HCT116 (cell line): ENCODE data around the gene IL1RAPL1. TPM values are rescaled to one million over a fixed set of nuclear protein-coding genes. Genes with fewer than 3 reads are reported as not detected.

Experiments
- ATAC-seq: fragments of 200-7000 bp; cut with Tn5 transposase; 2 replicates; pipeline ENCODE4 v1.9.1; 2020; ENCODE audit warnings: mild to moderate bottlenecking, moderate library complexity
- BruUV-seq: library from RNA; stranded (reverse); fragments of 400-500 nt; replicated peaks from 2 replicates; lab custom pipeline; 2021; lab: Mats Ljungman, UMichigan
- CTCF ChIA-PET: fragments of 300-600 bp; sonication (Branson Sonifier 250); formaldehyde crosslinking; loops from one replicate; lab custom pipeline; 2021; ENCODE audit warnings: antibody characterized with exemption; lab: Charles Lee
- POLR2A ChIA-PET: fragments of 300-600, 350-600 bp; sonication (Branson Sonifier 250); formaldehyde crosslinking; loops from one replicate; lab custom pipeline; 2021; ENCODE audit warnings: antibody characterized with exemption; lab: Charles Lee
- RAD21 ChIA-PET, 2 experiments: fragments of 300-600 bp; sonication (Branson Sonifier 250); formaldehyde crosslinking; loops; one replicate each; lab custom pipeline; 2023; ENCODE audit warnings: low total read pairs in 2 of 2; ENCODE audit not compliant: uncharacterized antibody in 2 of 2, unreplicated experiment in 2 of 2, low non-redundant PET in 1 of 2; lab: Charles Lee
- DNase-seq: peaks from one replicate; pipeline ENCODE4 v3.0.0-alpha.2; 2010; ENCODE audit warnings: low read depth, low spot score
- H2AFZ ChIP-seq: fragments of 200-600 bp; shearing (Covaris generic), sonication (generic); 2 replicates; pipeline ENCODE4 v1.6.1; 2017; ENCODE audit warnings: low read depth, mixed run types, mixed read lengths, antibody characterized with exemption, low read length; ENCODE audit not compliant: poor library complexity, severe bottlenecking
- H3K27ac ChIP-seq: 2 replicates; pipeline ENCODE4 v1.5.1; 2012; ENCODE audit warnings: low read depth, low read length
- H3K27me3 ChIP-seq: fragments of 200-600 bp; sonication (generic); 2 replicates; pipeline ENCODE4 v1.6.1; 2016; ENCODE audit warnings: mixed run types, low read length, mixed read lengths; ENCODE audit not compliant: insufficient read depth
- H3K36me3 ChIP-seq, 2 experiments: fragments of 200-500 bp in 1 of 2; fragments of 200-600 bp in 1 of 2; sonication (Bioruptor generic) in 1 of 2; sonication (generic) in 1 of 2; 2 replicates each; pipeline versions ENCODE4 v1.5.1 to v1.6.1; 2014 to 2016; ENCODE audit warnings: low read length in 2 of 2, inconsistent platforms in 1 of 2, mixed read lengths in 1 of 2, mixed run types in 1 of 2; ENCODE audit not compliant: insufficient read depth in 2 of 2, control insufficient read depth in 1 of 2
- H3K4me1 ChIP-seq, 2 experiments: fragments of 200-600 bp in 1 of 2; sonication (generic) in 1 of 2; 2 replicates each; pipeline versions ENCODE4 v1.5.1 to v1.6.1; 2012 to 2017; ENCODE audit warnings: low read length in 2 of 2, inconsistent platforms in 1 of 2, mild to moderate bottlenecking in 1 of 2, mixed read lengths in 1 of 2, mixed run types in 1 of 2, moderate library complexity in 1 of 2; ENCODE audit not compliant: insufficient read depth in 2 of 2, control insufficient read depth in 1 of 2
- H3K4me2 ChIP-seq: fragments of 200-600 bp; sonication (generic); 2 replicates; pipeline ENCODE4 v1.6.1; 2017; ENCODE audit warnings: mixed run types, low read length, mixed read lengths
- H3K4me3 ChIP-seq, 2 experiments: fragments of 200-600 bp in 1 of 2; sonication (generic) in 1 of 2; replicated peaks in 1 of 2; 2 replicates each; pipeline ENCODE4 v1.5.1; 2011 to 2016; ENCODE audit warnings: low read length in 2 of 2, control low read depth in 1 of 2, low read depth in 1 of 2, mild to moderate bottlenecking in 1 of 2, mixed read lengths in 1 of 2, mixed run types in 1 of 2
- H3K79me2 ChIP-seq: fragments of 200-600 bp; sonication (generic); 2 replicates; pipeline ENCODE4 v1.6.1; 2017; ENCODE audit warnings: mild to moderate bottlenecking, mixed run types, low read length, moderate library complexity, mixed read lengths; ENCODE audit not compliant: insufficient read depth
- H3K9ac ChIP-seq: fragments of 200-600 bp; sonication (generic); 2 replicates; pipeline ENCODE4 v1.6.1; 2016; ENCODE audit warnings: low read length, mixed read lengths
- H3K9me2 ChIP-seq: fragments of 200-600 bp; sonication (generic), shearing (Covaris generic); 2 replicates; pipeline ENCODE4 v1.6.1; 2017; ENCODE audit warnings: mixed run types, mild to moderate bottlenecking, moderate library complexity; ENCODE audit not compliant: insufficient read depth
- H3K9me3 ChIP-seq, 2 experiments: fragments of 200-500 bp in 1 of 2; fragments of 200-600 bp in 1 of 2; sonication (Bioruptor generic) in 1 of 2; sonication (generic) in 1 of 2; 2 replicates each; pipeline ENCODE4 v1.6.1; 2014 to 2017; ENCODE audit warnings: low read length in 2 of 2, mixed read lengths in 2 of 2, inconsistent platforms in 1 of 2, low read depth in 1 of 2, mild to moderate bottlenecking in 1 of 2, mixed run types in 1 of 2, moderate library complexity in 1 of 2; ENCODE audit not compliant: control insufficient read depth in 1 of 2, insufficient read depth in 1 of 2
- H4K20me1 ChIP-seq: fragments of 200-600 bp; sonication (generic), shearing (Covaris generic); 2 replicates; pipeline ENCODE4 v1.6.1; 2017; ENCODE audit warnings: mixed run types, mild to moderate bottlenecking, moderate library complexity; ENCODE audit not compliant: insufficient read depth
- CBX3 ChIP-seq: IDR thresholded peaks from 2 replicates; pipeline ENCODE4 v1.6.1; 2012; ENCODE audit warnings: low read depth
- CEBPB ChIP-seq: IDR thresholded peaks from 2 replicates; pipeline ENCODE4 v1.6.1; 2012; ENCODE audit warnings: low read depth
- ELF1 ChIP-seq: IDR thresholded peaks from 2 replicates; pipeline ENCODE4 v1.6.1; 2012; ENCODE audit warnings: low read depth, borderline replicate concordance
- EZH2 ChIP-seq: fragments of 200-600 bp; sonication (generic); IDR thresholded peaks from 2 replicates; pipeline ENCODE4 v1.6.1; 2017; ENCODE audit warnings: antibody characterized with exemption, mixed run types
- EZH2phosphoT487 ChIP-seq: fragments of 200-600 bp; IDR thresholded peaks from 2 replicates; pipeline ENCODE4 v1.6.1; 2018; ENCODE audit warnings: antibody characterized with exemption, borderline replicate concordance
- FOSL1 ChIP-seq: IDR thresholded peaks from 2 replicates; pipeline ENCODE4 v1.6.1; 2012; ENCODE audit warnings: low read depth
- POLR2A ChIP-seq: IDR thresholded peaks from 2 replicates; pipeline ENCODE4 v1.7.0; 2011; ENCODE audit warnings: borderline replicate concordance; ENCODE audit not compliant: insufficient read depth, insufficient read length; ENCODE audit errors: extremely low read depth
- POLR2AphosphoS5 ChIP-seq: IDR thresholded peaks from 2 replicates; pipeline ENCODE4 v1.6.1; 2011; ENCODE audit warnings: mild to moderate bottlenecking, low read depth, low read length, moderate library complexity
- RAD21 ChIP-seq: IDR thresholded peaks from 2 replicates; pipeline ENCODE4 v1.6.1; 2012; ENCODE audit warnings: low read depth, mild to moderate bottlenecking
- TCF7L2 ChIP-seq: IDR thresholded peaks from 2 replicates; pipeline ENCODE4 v1.7.0; 2011; ENCODE audit warnings: borderline replicate concordance, inconsistent platforms; ENCODE audit not compliant: insufficient read depth, insufficient read length; ENCODE audit errors: extremely low read depth
- ZBTB33 ChIP-seq: IDR thresholded peaks from 2 replicates; pipeline ENCODE4 v1.6.1; 2011; ENCODE audit warnings: mild to moderate bottlenecking, low read length, moderate library complexity; ENCODE audit not compliant: insufficient replicate concordance; ENCODE audit errors: extremely low read depth
- ZFX ChIP-seq: fragments of 450-650 bp; IDR thresholded peaks from 2 replicates; pipeline ENCODE4 v1.6.1; 2017
- ZNF274 ChIP-seq: fragments of 200-500 bp; sonication (Bioruptor generic); IDR thresholded peaks from 2 replicates; pipeline ENCODE4 v1.6.1; 2014; ENCODE audit warnings: mild to moderate bottlenecking, low read depth, low read length, inconsistent platforms
- intact Hi-C: fragments of 100-400 bp; cut with micrococcal nuclease; formaldehyde crosslinking; loops from 2 replicates; pipeline ENCODE4 v1.10.0; 2022
- total RNA-seq: library from RNA; stranded (reverse); gene quantifications from one replicate; pipeline ENCODE4 v1.2.1, GENCODE V29; 2021; ENCODE audit not compliant: unreplicated experiment
- TF ChIP-seq, protein P1 (sequence below): IDR thresholded peaks from 2 replicates; pipeline ENCODE4 v1.6.1; 2012
- TF ChIP-seq, protein P2 (sequence below): IDR thresholded peaks from 2 replicates; pipeline ENCODE4 v1.6.1; 2012; ENCODE audit warnings: low read depth

The IL1RAPL1 gene
- total RNA-seq, 1 experiment from 2014 or later: 2.8 TPM

GRCh38 chrX:29560065-29560464 is 972.8 kb downstream of the IL1RAPL1 start:
- BruUV-seq: no TSS peak
- RAD21 ChIA-PET: no interaction called here
- no peaks in the 10 kb centered on the region for H4K20me1 ChIP-seq
- TF ChIP-seq RAD21 (no peak), EZH2phosphoT487 (no peak), TCF7L2 (no peak), CEBPB (no peak), ZBTB33 (no peak), ZFX (no peak), POLR2A (no peak), POLR2AphosphoS5 (no peak), EZH2 (no peak), FOSL1 (no peak), CBX3 (no peak), ELF1 (no peak), ZNF274 (no peak)
- TF ChIP-seq, protein P1, sequence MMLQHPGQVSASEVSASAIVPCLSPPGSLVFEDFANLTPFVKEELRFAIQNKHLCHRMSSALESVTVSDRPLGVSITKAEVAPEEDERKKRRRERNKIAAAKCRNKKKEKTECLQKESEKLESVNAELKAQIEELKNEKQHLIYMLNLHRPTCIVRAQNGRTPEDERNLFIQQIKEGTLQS: no peak
- TF ChIP-seq, protein P2, sequence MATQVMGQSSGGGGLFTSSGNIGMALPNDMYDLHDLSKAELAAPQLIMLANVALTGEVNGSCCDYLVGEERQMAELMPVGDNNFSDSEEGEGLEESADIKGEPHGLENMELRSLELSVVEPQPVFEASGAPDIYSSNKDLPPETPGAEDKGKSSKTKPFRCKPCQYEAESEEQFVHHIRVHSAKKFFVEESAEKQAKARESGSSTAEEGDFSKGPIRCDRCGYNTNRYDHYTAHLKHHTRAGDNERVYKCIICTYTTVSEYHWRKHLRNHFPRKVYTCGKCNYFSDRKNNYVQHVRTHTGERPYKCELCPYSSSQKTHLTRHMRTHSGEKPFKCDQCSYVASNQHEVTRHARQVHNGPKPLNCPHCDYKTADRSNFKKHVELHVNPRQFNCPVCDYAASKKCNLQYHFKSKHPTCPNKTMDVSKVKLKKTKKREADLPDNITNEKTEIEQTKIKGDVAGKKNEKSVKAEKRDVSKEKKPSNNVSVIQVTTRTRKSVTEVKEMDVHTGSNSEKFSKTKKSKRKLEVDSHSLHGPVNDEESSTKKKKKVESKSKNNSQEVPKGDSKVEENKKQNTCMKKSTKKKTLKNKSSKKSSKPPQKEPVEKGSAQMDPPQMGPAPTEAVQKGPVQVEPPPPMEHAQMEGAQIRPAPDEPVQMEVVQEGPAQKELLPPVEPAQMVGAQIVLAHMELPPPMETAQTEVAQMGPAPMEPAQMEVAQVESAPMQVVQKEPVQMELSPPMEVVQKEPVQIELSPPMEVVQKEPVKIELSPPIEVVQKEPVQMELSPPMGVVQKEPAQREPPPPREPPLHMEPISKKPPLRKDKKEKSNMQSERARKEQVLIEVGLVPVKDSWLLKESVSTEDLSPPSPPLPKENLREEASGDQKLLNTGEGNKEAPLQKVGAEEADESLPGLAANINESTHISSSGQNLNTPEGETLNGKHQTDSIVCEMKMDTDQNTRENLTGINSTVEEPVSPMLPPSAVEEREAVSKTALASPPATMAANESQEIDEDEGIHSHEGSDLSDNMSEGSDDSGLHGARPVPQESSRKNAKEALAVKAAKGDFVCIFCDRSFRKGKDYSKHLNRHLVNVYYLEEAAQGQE: no peak
- POLR2A ChIA-PET: no interaction called here
- no peak overlapping the region for H3K27ac ChIP-seq
- CTCF ChIA-PET: no interaction called here
- no peak for DNase-seq
- H3K36me3 ChIP-seq: no peaks in the 10 kb centered on the region
- no peak for ATAC-seq
- H3K9me2 ChIP-seq: no peaks in the 10 kb centered on the region
- H3K4me2 ChIP-seq: no peak overlapping the region
- H3K27me3 ChIP-seq: no peaks in the 10 kb centered on the region
- H3K4me3 ChIP-seq: no peak overlapping the region
- H2AFZ ChIP-seq: no peak overlapping the region
- no peak overlapping the region for H3K9ac ChIP-seq
- H3K4me1 ChIP-seq: no peaks in the 10 kb centered on the region
- no peaks in the 10 kb centered on the region for H3K9me3 ChIP-seq
- intact Hi-C loops: no loop called here
- H3K79me2 ChIP-seq: no peaks in the 10 kb centered on the region
